Transverse colon (tissue), 4 donors: ENCODE results near the gene TNFRSF14. TPM values are rescaled to one million over a fixed set of nuclear protein-coding genes. Genes with fewer than 3 reads are reported as not detected.

ENCODE experiments used
- DNase-seq: peaks from one replicate; pipeline ENCODE4 v3.0.0-alpha.2; 2019
- H3K27ac ChIP-seq, 4 donors: fragments of 200-600 bp; sonication (generic); 2 replicates each; pipeline ENCODE4 v1.5.1; 2016 to 2018; ENCODE audit warnings: inconsistent platforms in 4 of 4
- H3K27me3 ChIP-seq: fragments of 200-600 bp; sonication (generic); 2 replicates; pipeline ENCODE4 v1.5.1; 2017; ENCODE audit warnings: inconsistent platforms
- H3K36me3 ChIP-seq, 4 donors: fragments of 200-600 bp; sonication (generic); 2 replicates each; pipeline ENCODE4 v1.5.1; 2017 to 2019; ENCODE audit warnings: inconsistent platforms in 4 of 4
- H3K4me1 ChIP-seq, 4 donors: fragments of 200-600 bp; sonication (generic); 2 replicates each; pipeline ENCODE4 v1.5.1; 2017 to 2020; ENCODE audit warnings: inconsistent platforms in 4 of 4
- H3K4me3 ChIP-seq, 4 donors: fragments of 200-600 bp; sonication (generic); 1 replicate in 1 of 4; 2 replicates in 3 of 4; pipeline versions ENCODE4 v1.5.1 to v1.6.1; 2017 to 2019; ENCODE audit warnings: inconsistent platforms in 4 of 4
- H3K9me3 ChIP-seq, 2 donors: fragments of 200-600 bp; sonication (generic); 2 replicates each; pipeline ENCODE4 v1.5.1; 2017 to 2019; ENCODE audit warnings: inconsistent platforms in 2 of 2
- CTCF ChIP-seq, 5 experiments: fragments of 200-600 bp in 3 of 5; fragments of 450-650 bp in 2 of 5; sonication (generic) in 3 of 5; IDR thresholded peaks; 1 replicate in 2 of 5; 2 replicates in 3 of 5; pipeline ENCODE4 v1.5.1; 2016 to 2017; ENCODE audit warnings: antibody characterized with exemption in 5 of 5, inconsistent platforms in 3 of 5, mild to moderate bottlenecking in 2 of 5, moderate library complexity in 1 of 5
- EP300 ChIP-seq: sonication (generic); formaldehyde crosslinking; IDR thresholded peaks from one replicate; pipeline ENCODE4 v1.6.1; 2017; ENCODE audit warnings: antibody characterized with exemption, low read depth
- POLR2A ChIP-seq: fragments of 450-650 bp; IDR thresholded peaks from one replicate; pipeline ENCODE4 v1.6.1; 2016; ENCODE audit warnings: antibody characterized with exemption, mild to moderate bottlenecking, moderate library complexity
- POLR2AphosphoS5 ChIP-seq, 3 donors: sonication (generic); formaldehyde crosslinking; IDR thresholded peaks; one replicate each; pipeline ENCODE4 v1.6.1; 2016; ENCODE audit warnings: antibody characterized with exemption in 3 of 3
- WGBS, 2 donors: methylation state at CpG; one replicate each; pipeline ENCODE4 v1.1.5; 2018; ENCODE audit warnings: low coverage in 1 of 2; 5-methylcytosine and 5-hydroxymethylcytosine counted together
- in situ Hi-C, 4 donors: fragments of 200-750 bp; cut with MboI; loops; one replicate each; pipeline versions ENCODE4 v1.15.0 to v1.15.1; 2017; ENCODE audit warnings: low sequenced_read_pairs in 3 of 4, low pct_ligation_motif_present in 1 of 4, low pct_unique_long_range_greater_than_20kb in 1 of 4
- intact Hi-C: fragments of 100-400 bp; cut with DNase I; formaldehyde crosslinking; loops from one replicate; pipeline ENCODE4 v1.15.1; 2023; ENCODE audit warnings: low total_unique reads
- total RNA-seq, 4 donors: library from RNA; depleted of rRNA; stranded (reverse); fragments of >200 nt; gene quantifications; one replicate each; pipeline ENCODE4 v1.1.0, GENCODE V29; 2016

TNFRSF14 gene
- total RNA-seq, 4 donors from 2014 or later: 178 to 758 (median 278) TPM

DNA sequence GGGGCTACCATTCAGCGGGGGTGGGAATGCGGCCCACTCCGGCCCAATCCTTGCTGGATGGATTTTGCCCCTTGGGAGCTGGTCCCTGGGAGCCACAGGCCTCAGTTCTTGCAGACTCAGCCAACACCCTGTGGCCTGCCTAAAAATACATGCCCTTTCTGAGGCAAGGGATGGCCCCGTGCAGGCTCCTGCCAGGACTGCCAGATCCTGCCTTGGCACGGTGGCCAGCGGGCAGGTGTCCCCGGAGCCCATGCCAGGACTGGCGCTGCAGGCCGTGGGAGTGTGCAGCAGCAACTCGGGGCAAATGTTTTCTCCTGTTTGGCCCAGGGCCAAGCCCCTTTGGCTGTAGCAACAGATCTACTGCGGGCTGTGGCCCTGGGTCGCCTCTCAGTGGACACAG, 28.2 kb upstream of the TNFRSF14 start:
- H3K27me3 ChIP-seq: peaks cover 33% of the 10 kb centered on the region
- no peaks in the 10 kb centered on the region for H3K9me3 ChIP-seq
- in situ Hi-C loops: loop anchor here in 1 of 4 donors (25.0 kb wide), 1 partner anchor 341 kb away; the partner anchor contains the start of gene FAAP20
- intact Hi-C loops: no loop called here
- no peak for DNase-seq
- 65% methylated on average over 11 of the region's 12 CpGs; no CpG with 5 or more reads in 1 of the 2 donors for WGBS, 2 donors
- H3K27ac ChIP-seq: no peak overlapping the region
- no peaks in the 10 kb centered on the region for H3K36me3 ChIP-seq
- peaks cover 44 to 68% (median 58%) of the 10 kb centered on the region in 4 donors for H3K4me1 ChIP-seq
- no peak overlapping the region for H3K4me3 ChIP-seq
- TF ChIP-seq POLR2A: no peak
- no peak for TF ChIP-seq EP300
- no peak for TF ChIP-seq CTCF (IDR thresholded peaks at IDR 0.05)
- TF ChIP-seq POLR2AphosphoS5 (IDR thresholded peaks at IDR 0.05): no peak

DNA sequence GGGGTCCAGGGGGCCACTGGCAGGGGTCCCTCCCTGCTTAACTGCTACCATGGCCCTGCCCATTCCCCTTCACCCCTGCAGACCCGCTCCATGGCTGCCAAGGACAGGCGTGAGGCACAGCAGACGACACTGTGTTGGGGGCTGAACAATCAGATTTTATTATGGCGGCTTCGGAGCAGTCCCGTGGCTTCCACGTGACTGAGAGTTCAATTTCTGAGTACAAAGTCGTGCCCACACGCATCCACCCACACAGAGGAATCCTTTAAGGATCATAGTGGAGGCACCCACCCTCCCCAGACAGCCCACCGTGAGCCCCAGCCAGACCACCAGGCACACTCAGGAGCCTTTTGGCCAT, 27.6 kb upstream of the TNFRSF14 start:
- no peaks in the 10 kb centered on the region for H3K9me3 ChIP-seq
- intact Hi-C loops (no loop called here), in situ Hi-C loops (loop anchor here in 1 of 4 donors (25.0 kb wide), 1 partner anchor 341 kb away; the partner anchor contains the start of gene FAAP20)
- H3K4me1 ChIP-seq: peaks cover 42 to 62% (median 55%) of the 10 kb centered on the region in 4 donors
- H3K27ac ChIP-seq: peak overlapping the region; percentile 41 to 67 (median 48)
- WGBS, 2 donors: 39% methylated on average over 10 of the region's 10 CpGs; no CpG with 5 or more reads in 1 of the 2 donors
- no peak for DNase-seq
- no peaks in the 10 kb centered on the region for H3K36me3 ChIP-seq
- TF ChIP-seq POLR2AphosphoS5 (IDR thresholded peaks at IDR 0.05): no peak
- no peak for TF ChIP-seq POLR2A
- no peak for TF ChIP-seq CTCF (IDR thresholded peaks at IDR 0.05)
- TF ChIP-seq EP300: no peak
- peak overlapping the region in 1 of 4 donors; percentile 42 for H3K4me3 ChIP-seq
- H3K27me3 ChIP-seq: peaks cover 39% of the 10 kb centered on the region

GRCh38 chr1:2528966-2529783, 27.0 kb upstream of the TNFRSF14 start:
- TF ChIP-seq EP300: no peak
- TF ChIP-seq POLR2AphosphoS5 (IDR thresholded peaks at IDR 0.05): no peak
- TF ChIP-seq CTCF (IDR thresholded peaks at IDR 0.05): no peak
- no peak for TF ChIP-seq POLR2A
- intact Hi-C loops (no loop called here), in situ Hi-C loops (loop anchor here in 1 of 4 donors (25.0 kb wide), 1 partner anchor 342 kb away; the partner anchor contains the start of gene FAAP20)
- 3% methylated on average over 54 of the region's 84 CpGs; no CpG with 5 or more reads in 1 of the 2 donors for WGBS, 2 donors
- Histone ChIP-seq H3K27ac (peak overlapping the region; percentile 41 to 67 (median 56)), H3K36me3 (no peaks in the 10 kb centered on the region), H3K4me3 (peak overlapping the region in 3 of 4 donors; percentile 8 to 42 (median 20)), H3K4me1 (peaks cover 40 to 57% (median 53%) of the 10 kb centered on the region in 4 donors), H3K9me3 (no peaks in the 10 kb centered on the region), H3K27me3 (peaks cover 45% of the 10 kb centered on the region)
- DNase-seq: peak; percentile 60

- peak within 1 kb of the TSS; percentile 8 to 42 (median 16) for H3K4me3 ChIP-seq
- no peaks in the 10 kb centered on the region for H3K9me3 ChIP-seq
- in situ Hi-C loops: loop anchor here in 1 of 4 donors (25.0 kb wide), 1 partner anchor 343 kb away; the partner anchor contains the start of gene FAAP20
- H3K4me1 ChIP-seq: peaks cover 32 to 54% (median 52%) of the 10 kb centered on the region in 4 donors
- H3K27ac ChIP-seq: peak within 1 kb of the TSS; percentile 41 to 67 (median 56)
- TF ChIP-seq POLR2AphosphoS5 (IDR thresholded peaks at IDR 0.05) (peak in 1 of 3 donors; percentile 19), CTCF (IDR thresholded peaks at IDR 0.05) (no peak)
- H3K36me3 ChIP-seq: no peaks in the 10 kb centered on the region
- WGBS, 2 donors: 1% methylated on average over 46 of the region's 91 CpGs; no CpG with 5 or more reads in 1 of the 2 donors
- peaks cover 49% of the 10 kb centered on the region for H3K27me3 ChIP-seq
- DNase-seq: peak; percentile 65
- intact Hi-C loops: no loop called here
Measured at GRCh38 chr1:2529784-2530512, 26.2 kb upstream of the TNFRSF14 start, which contains the start of gene HES5. Gene HES5 (minus strand): TSS chr1:2530263. CDS start chr1:2530164, 99 bp downstream.
